Ascending aorta (tissue), 2 donors: ENCODE data around the gene GATA1. TPM values are rescaled to one million over a fixed set of nuclear protein-coding genes. Genes with fewer than 3 reads are reported as not detected.
A peak's percentile ranks its signal among the peaks of the same experiment; 100 is the strongest.

Experiments used
- DNase-seq, 2 donors: peaks; one replicate each; pipeline ENCODE4 v3.0.0-alpha.2; 2019; ENCODE audit warnings: low spot score in 2 of 2
- H3K27ac ChIP-seq, 2 donors: fragments of 200-600 bp; sonication (generic); one replicate each; pipeline ENCODE4 v1.5.1; 2016 to 2017; ENCODE audit warnings: mild to moderate bottlenecking in 1 of 2
- H3K27me3 ChIP-seq: fragments of 200-600 bp; sonication (generic); one replicate; pipeline ENCODE4 v1.5.1; 2017
- H3K36me3 ChIP-seq, 2 donors: fragments of 200-600 bp; sonication (generic); one replicate each; pipeline ENCODE4 v1.5.1; 2016
- H3K4me1 ChIP-seq, 2 donors: fragments of 200-600 bp; sonication (generic); one replicate each; pipeline ENCODE4 v1.5.1; 2016 to 2017; ENCODE audit warnings: mild to moderate bottlenecking in 1 of 2
- H3K4me3 ChIP-seq, 2 donors: fragments of 200-600 bp; sonication (generic); one replicate each; pipeline ENCODE4 v1.5.1; 2016 to 2017; ENCODE audit warnings: mild to moderate bottlenecking in 1 of 2
- H3K9me3 ChIP-seq, 2 donors: fragments of 200-600 bp; sonication (generic); one replicate each; pipeline ENCODE4 v1.5.1; 2016
- CTCF ChIP-seq, 3 experiments: fragments of 200-600 bp in 2 of 3; fragments of 450-650 bp in 1 of 3; sonication (generic) in 2 of 3; IDR thresholded peaks; one replicate each; pipeline ENCODE4 v1.5.1; 2016 to 2019; ENCODE audit warnings: antibody characterized with exemption in 3 of 3, mild to moderate bottlenecking in 1 of 3, moderate library complexity in 1 of 3
- intact Hi-C: fragments of 100-400 bp; cut with DNase I; formaldehyde crosslinking; loops from one replicate; pipeline ENCODE4 v1.15.1; 2023
- total RNA-seq: library from RNA; depleted of rRNA; stranded (reverse); fragments of >200 nt; gene quantifications from one replicate; pipeline ENCODE4 v1.1.0, GENCODE V29; 2016

Gene GATA1
- total RNA-seq, 1 donor from 2014 or later: not detected

GRCh38 chrX:48802905-48803200 is 16.5 kb downstream of the GATA1 start:
- DNase-seq: no peak
- Histone ChIP-seq H3K9me3 (no peaks in the 10 kb centered on the region), H3K4me1 (no peaks in the 10 kb centered on the region), H3K36me3 (peaks cover 2 to 4% of the 10 kb centered on the region in 2 donors), H3K27me3 (no peaks in the 10 kb centered on the region), H3K27ac (peak overlapping the region; percentile 96 to 97), H3K4me3 (peak overlapping the region; percentile 60 to 71)
- no peak for TF ChIP-seq CTCF (IDR thresholded peaks at IDR 0.05)
- intact Hi-C loops: loop anchor here (2.0 to 10.0 kb wide), 6 partner anchors 88 to 1119 kb away; partner anchors contain the start of genes CLCN5, OTUD5, TBC1D25 and TFE3

- H3K4me3 ChIP-seq: no peak overlapping the region
- H3K27ac ChIP-seq: no peak overlapping the region
- no peak for TF ChIP-seq CTCF (IDR thresholded peaks at IDR 0.05)
- intact Hi-C loops: loop anchor here (10.0 kb wide), 1 partner anchor 271 kb away; the partner anchor contains the start of gene TBC1D25
- no peak for DNase-seq
- H3K27me3 ChIP-seq: no peaks in the 10 kb centered on the region
- H3K36me3 ChIP-seq: peaks cover 2 to 8% of the 10 kb centered on the region in 2 donors
- H3K4me1 ChIP-seq: no peaks in the 10 kb centered on the region
- H3K9me3 ChIP-seq: no peaks in the 10 kb centered on the region
Measured at GRCh38 chrX:48806081-48806480, 19.7 kb downstream of the GATA1 start.

- intact Hi-C loops: no loop called here
- no peak for DNase-seq
- H3K36me3 ChIP-seq: peaks cover 16 to 40% of the 10 kb centered on the region in 2 donors
Measured at GRCh38 chrX:48813644-48814043, 27.3 kb downstream of the GATA1 start.

GRCh38 chrX:48814722-48815121 is 28.3 kb downstream of the GATA1 start:
- Histone ChIP-seq H3K36me3 (peaks cover 16 to 43% of the 10 kb centered on the region in 2 donors), H3K4me1 (no peaks in the 10 kb centered on the region), H3K27me3 (no peaks in the 10 kb centered on the region), H3K4me3 (no peak overlapping the region), H3K27ac (no peak overlapping the region), H3K9me3 (no peaks in the 10 kb centered on the region)
- TF ChIP-seq CTCF (IDR thresholded peaks at IDR 0.05): no peak
- intact Hi-C loops: no loop called here
- DNase-seq: no peak

More at GRCh38 chrX:48813644-48814043, 27.3 kb downstream of the GATA1 start:
- no peaks in the 10 kb centered on the region for H3K9me3 ChIP-seq
- H3K4me3 ChIP-seq: no peak overlapping the region
- no peak for TF ChIP-seq CTCF (IDR thresholded peaks at IDR 0.05)
- H3K4me1 ChIP-seq: no peaks in the 10 kb centered on the region
- H3K27ac ChIP-seq: no peak overlapping the region
- no peaks in the 10 kb centered on the region for H3K27me3 ChIP-seq

- no peaks in the 10 kb centered on the region for H3K9me3 ChIP-seq
- H3K4me3 ChIP-seq: no peak overlapping the region
- H3K27me3 ChIP-seq: no peaks in the 10 kb centered on the region
- no peak for DNase-seq
- TF ChIP-seq CTCF (IDR thresholded peaks at IDR 0.05): no peak
- no peak overlapping the region for H3K27ac ChIP-seq
- no peaks in the 10 kb centered on the region for H3K4me1 ChIP-seq
- intact Hi-C loops: no loop called here
- H3K36me3 ChIP-seq: peaks cover 19 to 43% of the 10 kb centered on the region in 2 donors
Measured at GRCh38 chrX:48815266-48815665, 28.9 kb downstream of the GATA1 start.
